ENCODE measurements around the gene NLRX1.

DNA sequence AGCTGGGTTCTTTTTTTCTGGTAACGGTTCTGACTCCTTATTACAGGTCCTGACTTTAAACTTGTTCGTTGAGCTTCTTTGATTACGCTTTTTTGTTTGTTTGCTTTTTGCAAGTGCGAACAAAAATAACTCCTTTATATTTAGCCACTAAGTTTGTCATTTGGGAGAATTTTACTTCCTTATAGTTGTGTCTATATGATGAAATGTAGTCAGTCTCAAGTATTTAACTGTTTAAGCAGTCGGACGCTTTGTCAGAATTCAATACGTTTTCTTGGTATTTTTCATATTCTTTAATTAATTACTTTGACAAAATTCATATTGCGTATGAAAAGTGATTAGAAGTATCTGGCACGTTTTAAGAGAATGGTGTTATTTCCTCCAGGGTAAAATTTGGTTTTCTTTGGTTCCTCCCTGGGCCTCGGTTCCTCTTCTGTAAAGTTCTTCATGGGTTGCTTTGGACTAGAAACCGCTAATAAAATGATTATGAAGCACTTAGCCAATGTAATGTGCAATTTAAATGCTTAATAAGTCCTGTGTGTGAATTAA lies 39.0 kb downstream of the NLRX1 start:
- TF ChIP-seq, protein P1, sequence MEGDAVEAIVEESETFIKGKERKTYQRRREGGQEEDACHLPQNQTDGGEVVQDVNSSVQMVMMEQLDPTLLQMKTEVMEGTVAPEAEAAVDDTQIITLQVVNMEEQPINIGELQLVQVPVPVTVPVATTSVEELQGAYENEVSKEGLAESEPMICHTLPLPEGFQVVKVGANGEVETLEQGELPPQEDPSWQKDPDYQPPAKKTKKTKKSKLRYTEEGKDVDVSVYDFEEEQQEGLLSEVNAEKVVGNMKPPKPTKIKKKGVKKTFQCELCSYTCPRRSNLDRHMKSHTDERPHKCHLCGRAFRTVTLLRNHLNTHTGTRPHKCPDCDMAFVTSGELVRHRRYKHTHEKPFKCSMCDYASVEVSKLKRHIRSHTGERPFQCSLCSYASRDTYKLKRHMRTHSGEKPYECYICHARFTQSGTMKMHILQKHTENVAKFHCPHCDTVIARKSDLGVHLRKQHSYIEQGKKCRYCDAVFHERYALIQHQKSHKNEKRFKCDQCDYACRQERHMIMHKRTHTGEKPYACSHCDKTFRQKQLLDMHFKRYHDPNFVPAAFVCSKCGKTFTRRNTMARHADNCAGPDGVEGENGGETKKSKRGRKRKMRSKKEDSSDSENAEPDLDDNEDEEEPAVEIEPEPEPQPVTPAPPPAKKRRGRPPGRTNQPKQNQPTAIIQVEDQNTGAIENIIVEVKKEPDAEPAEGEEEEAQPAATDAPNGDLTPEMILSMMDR (IDR thresholded peaks at IDR 0.05; ENCODE audit: low read length) = no peak
- no peak for TF ChIP-seq EZH2phosphoT487 (IDR thresholded peaks at IDR 0.05; ENCODE audit: low read length)

Measured in MM.1S (cell line).